ENCODE measurements around the gene GOLGA7B. TPM values are rescaled to one million over a fixed set of nuclear protein-coding genes. Genes with fewer than 3 reads are reported as not detected.

GOLGA7B gene
- total RNA-seq, 2 donors from 2014 or later = 0.18 to 0.27 TPM

DNA sequence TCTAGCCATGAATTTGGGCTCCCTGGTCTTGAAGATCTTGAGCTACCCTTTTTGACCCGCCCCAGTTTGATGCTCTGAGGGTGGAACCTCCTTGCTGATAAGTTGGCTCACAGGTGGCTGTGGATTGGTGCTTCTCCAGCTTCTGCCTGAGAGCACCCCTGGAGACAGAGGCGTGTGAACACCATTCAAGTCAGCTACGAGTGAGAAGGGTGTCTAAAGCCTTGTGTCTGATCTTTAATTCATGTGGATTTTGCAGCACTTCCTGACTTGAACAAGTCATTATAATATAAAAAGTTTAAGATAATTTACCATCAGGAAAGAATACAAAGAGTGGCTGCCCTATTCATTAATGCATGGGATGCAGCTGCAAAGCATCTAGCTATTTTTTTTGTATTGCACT lies 37.7 kb upstream of the GOLGA7B start:
- Mint-ChIP-seq H3K4me3 (no peak overlapping the region), H3K36me3 (ENCODE audit: low read depth) (no peaks in the 10 kb centered on the region), H3K27ac (no peak overlapping the region), H3K4me1 (no peaks in the 10 kb centered on the region), H3K27me3 (ENCODE audit: insufficient read depth) (no peaks in the 10 kb centered on the region), H3K9me3 (no peaks in the 10 kb centered on the region)
- Histone ChIP-seq H3K4me1 (ENCODE audit: control insufficient read depth, insufficient read depth, low read length) (peaks cover 2% of the 10 kb centered on the region), H3K27me3 (ENCODE audit: control insufficient read depth, insufficient read depth, low read length, poor library complexity, severe bottlenecking) (no peaks in the 10 kb centered on the region), H3K9me3 (ENCODE audit: control insufficient read depth, low read length) (no peaks in the 10 kb centered on the region), H3K36me3 (ENCODE audit: control insufficient read depth, insufficient read depth, low read length) (no peaks in the 10 kb centered on the region), H3K4me3 (ENCODE audit: low read length) (no peak overlapping the region), H3K9ac (ENCODE audit: extremely low read depth, low read length, poor library complexity, severe bottlenecking) (no peak overlapping the region), H3K27ac (ENCODE audit: low read depth, low read length) (no peak overlapping the region)
- WGBS, 2 experiments (ENCODE audit: insufficient coverage in 1 of 2, insufficient read length in 1 of 2) = 67 to 80% methylated on average over 1 to 3 of the region's 3 CpGs
- DNase-seq = no peak
- no peak for TF ChIP-seq CTCF (conservative IDR thresholded peaks at IDR 0.05)

GRCh38 chr10:97812696-97813095 lies 36.9 kb upstream of the GOLGA7B start:
- H3K27ac ChIP-seq (ENCODE audit: low read depth, low read length) = no peak overlapping the region
- DNase-seq = no peak
- no peaks in the 10 kb centered on the region for H3K27me3 Mint-ChIP-seq (ENCODE audit: insufficient read depth)
- no peaks in the 10 kb centered on the region for H3K9me3 Mint-ChIP-seq
- no peak overlapping the region for H3K9ac ChIP-seq (ENCODE audit: extremely low read depth, low read length, poor library complexity, severe bottlenecking)
- H3K27me3 ChIP-seq (ENCODE audit: control insufficient read depth, insufficient read depth, low read length, poor library complexity, severe bottlenecking) = no peaks in the 10 kb centered on the region
- H3K9me3 ChIP-seq (ENCODE audit: control insufficient read depth, low read length) = no peaks in the 10 kb centered on the region
- H3K4me3 ChIP-seq (ENCODE audit: low read length) = no peak overlapping the region
- TF ChIP-seq CTCF (conservative IDR thresholded peaks at IDR 0.05) = no peak
- H3K36me3 Mint-ChIP-seq (ENCODE audit: low read depth) = no peaks in the 10 kb centered on the region
- WGBS, 2 experiments (ENCODE audit: insufficient coverage in 1 of 2, insufficient read length in 1 of 2) = 89 to 92% methylated on average over 5 to 8 of the region's 8 CpGs
- no peaks in the 10 kb centered on the region for H3K36me3 ChIP-seq (ENCODE audit: control insufficient read depth, insufficient read depth, low read length)
- peaks cover 2% of the 10 kb centered on the region for H3K4me1 ChIP-seq (ENCODE audit: control insufficient read depth, insufficient read depth, low read length)
- H3K27ac Mint-ChIP-seq = no peak overlapping the region
- H3K4me3 Mint-ChIP-seq = no peak overlapping the region
- H3K4me1 Mint-ChIP-seq = no peaks in the 10 kb centered on the region

GRCh38 chr10:97813311-97813710 lies 36.3 kb upstream of the GOLGA7B start:
- Histone ChIP-seq H3K4me1 (ENCODE audit: control insufficient read depth, insufficient read depth, low read length) (no peaks in the 10 kb centered on the region), H3K9ac (ENCODE audit: extremely low read depth, low read length, poor library complexity, severe bottlenecking) (no peak overlapping the region), H3K27me3 (ENCODE audit: control insufficient read depth, insufficient read depth, low read length, poor library complexity, severe bottlenecking) (no peaks in the 10 kb centered on the region), H3K27ac (ENCODE audit: low read depth, low read length) (no peak overlapping the region), H3K4me3 (ENCODE audit: low read length) (no peak overlapping the region), H3K36me3 (ENCODE audit: control insufficient read depth, insufficient read depth, low read length) (no peaks in the 10 kb centered on the region), H3K9me3 (ENCODE audit: control insufficient read depth, low read length) (no peaks in the 10 kb centered on the region)
- Mint-ChIP-seq H3K27me3 (ENCODE audit: insufficient read depth) (no peaks in the 10 kb centered on the region), H3K9me3 (no peaks in the 10 kb centered on the region), H3K27ac (no peak overlapping the region), H3K36me3 (ENCODE audit: low read depth) (no peaks in the 10 kb centered on the region), H3K4me1 (no peaks in the 10 kb centered on the region), H3K4me3 (no peak overlapping the region)
- 67 to 78% methylated on average over 3 of the region's 3 CpGs for WGBS, 2 experiments (ENCODE audit: insufficient coverage in 1 of 2, insufficient read length in 1 of 2)
- TF ChIP-seq CTCF (conservative IDR thresholded peaks at IDR 0.05) = no peak
- no peak for DNase-seq

Data from endodermal cell (in vitro differentiated cells).